NCI-H82 (cell line): ENCODE results near the gene IL17D.

Source experiments
- DNase-seq: peaks from one replicate; lab custom pipeline; 2025; lab: John Stamatoyannopoulos, UW

IL17D gene

GRCh38 chr13:20691616-20692015, 11.9 kb upstream of the IL17D start:
- no peak for DNase-seq

- no peak for DNase-seq
These were observed 7.4 kb upstream of the IL17D start for GRCh38 chr13:20696073-20696472.

- DNase-seq = no peak
These were observed 3.8 kb upstream of the IL17D start for GRCh38 chr13:20699715-20700114.

- no peak for DNase-seq
These were observed 3.2 kb upstream of the IL17D start for GRCh38 chr13:20700288-20700687.

GRCh38 chr13:20701461-20701860, 2.0 kb upstream of the IL17D start:
- peak; percentile 87 for DNase-seq

GRCh38 chr13:20702530-20702914, 977 bp upstream of the IL17D start:
- DNase-seq = peak; percentile 66

GRCh38 chr13:20703780-20704458, 420 bp downstream of the IL17D start:
- peak; percentile 93 for DNase-seq

- DNase-seq = peak; percentile 58
These were observed 1.1 kb downstream of the IL17D start for GRCh38 chr13:20704459-20705069.

GRCh38 chr13:20706661-20707060, 3.2 kb downstream of the IL17D start:
- no peak for DNase-seq

- no peak for DNase-seq
These were observed 4.7 kb downstream of the IL17D start for GRCh38 chr13:20708216-20708615.

GRCh38 chr13:20709369-20709768, 5.9 kb downstream of the IL17D start:
- no peak for DNase-seq

GRCh38 chr13:20709782-20710181, 6.3 kb downstream of the IL17D start:
- DNase-seq = no peak

- DNase-seq = peak; percentile 26
These were observed 8.0 kb downstream of the IL17D start for GRCh38 chr13:20711301-20712044.

- DNase-seq = peak; percentile 53
These were observed 9.5 kb downstream of the IL17D start for GRCh38 chr13:20713014-20713376.

GRCh38 chr13:20713751-20714150, 10.3 kb downstream of the IL17D start:
- peak; percentile 51 for DNase-seq

GRCh38 chr13:20714161-20714560, 10.7 kb downstream of the IL17D start:
- DNase-seq = peak; percentile 80

GRCh38 chr13:20714563-20715329, 11.2 kb downstream of the IL17D start:
- DNase-seq = peak; percentile 65

GRCh38 chr13:20715330-20715712, 11.8 kb downstream of the IL17D start:
- peak; percentile 61 for DNase-seq

GRCh38 chr13:20716951-20717350, 13.5 kb downstream of the IL17D start:
- DNase-seq = peak; percentile 99

- DNase-seq = peak; percentile 74
These were observed 14.4 kb downstream of the IL17D start for GRCh38 chr13:20717581-20718542.

GRCh38 chr13:20718958-20719566, 15.6 kb downstream of the IL17D start:
- no peak for DNase-seq
